ENCODE data around the gene TMEM18.

DNA sequence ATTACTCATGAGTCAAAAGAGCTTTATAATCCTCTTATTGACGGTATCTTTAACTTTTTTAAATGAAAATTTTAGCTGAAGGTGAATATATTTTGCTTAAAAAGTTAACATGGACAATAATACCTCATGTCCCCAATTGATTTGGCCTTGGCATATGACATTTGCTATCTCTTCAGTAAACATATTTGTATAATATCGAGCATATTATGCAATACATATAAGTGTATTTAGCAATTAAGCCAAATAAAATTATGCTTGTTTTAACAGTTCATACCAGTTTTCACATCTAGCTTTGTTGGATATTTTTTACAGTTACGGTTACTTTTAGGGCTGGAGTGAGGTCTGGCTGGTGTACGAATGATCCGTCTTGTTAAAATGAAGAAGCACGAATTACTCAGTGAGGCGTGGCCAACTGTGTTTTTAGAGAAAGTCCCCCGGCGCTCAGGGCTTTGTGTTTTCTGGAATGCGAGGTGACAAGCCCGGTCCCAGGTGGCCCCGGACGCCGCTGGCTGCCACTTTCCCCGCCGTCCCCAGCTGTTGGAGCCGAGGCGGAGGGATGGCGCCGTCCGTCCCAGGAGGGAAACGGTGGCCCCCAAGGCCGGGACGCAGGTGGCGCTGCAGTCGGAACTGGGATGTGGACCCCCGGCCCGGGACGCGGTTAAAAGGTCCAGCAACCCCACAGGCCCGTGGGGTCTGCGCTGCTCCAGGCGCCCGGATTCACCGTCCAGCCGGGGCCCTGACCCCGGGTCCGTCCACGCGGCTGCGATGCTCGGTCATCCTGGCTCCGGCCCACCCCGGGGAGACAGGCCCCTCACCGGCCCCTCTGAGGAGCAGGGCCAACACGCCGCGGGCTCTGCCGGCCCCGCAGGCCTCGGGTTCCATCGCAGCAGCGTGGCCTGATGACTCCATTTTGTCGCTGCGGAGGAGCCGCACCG is 41.3 kb downstream of the TMEM18 start:
- TF ChIP-seq, protein P1, sequence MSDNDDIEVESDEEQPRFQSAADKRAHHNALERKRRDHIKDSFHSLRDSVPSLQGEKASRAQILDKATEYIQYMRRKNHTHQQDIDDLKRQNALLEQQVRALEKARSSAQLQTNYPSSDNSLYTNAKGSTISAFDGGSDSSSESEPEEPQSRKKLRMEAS (IDR thresholded peaks at IDR 0.05; ENCODE audit: low read depth), result no peak
- TF ChIP-seq, protein P2, sequence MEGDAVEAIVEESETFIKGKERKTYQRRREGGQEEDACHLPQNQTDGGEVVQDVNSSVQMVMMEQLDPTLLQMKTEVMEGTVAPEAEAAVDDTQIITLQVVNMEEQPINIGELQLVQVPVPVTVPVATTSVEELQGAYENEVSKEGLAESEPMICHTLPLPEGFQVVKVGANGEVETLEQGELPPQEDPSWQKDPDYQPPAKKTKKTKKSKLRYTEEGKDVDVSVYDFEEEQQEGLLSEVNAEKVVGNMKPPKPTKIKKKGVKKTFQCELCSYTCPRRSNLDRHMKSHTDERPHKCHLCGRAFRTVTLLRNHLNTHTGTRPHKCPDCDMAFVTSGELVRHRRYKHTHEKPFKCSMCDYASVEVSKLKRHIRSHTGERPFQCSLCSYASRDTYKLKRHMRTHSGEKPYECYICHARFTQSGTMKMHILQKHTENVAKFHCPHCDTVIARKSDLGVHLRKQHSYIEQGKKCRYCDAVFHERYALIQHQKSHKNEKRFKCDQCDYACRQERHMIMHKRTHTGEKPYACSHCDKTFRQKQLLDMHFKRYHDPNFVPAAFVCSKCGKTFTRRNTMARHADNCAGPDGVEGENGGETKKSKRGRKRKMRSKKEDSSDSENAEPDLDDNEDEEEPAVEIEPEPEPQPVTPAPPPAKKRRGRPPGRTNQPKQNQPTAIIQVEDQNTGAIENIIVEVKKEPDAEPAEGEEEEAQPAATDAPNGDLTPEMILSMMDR (IDR thresholded peaks at IDR 0.05), result no peak
- TF ChIP-seq, protein P3, sequence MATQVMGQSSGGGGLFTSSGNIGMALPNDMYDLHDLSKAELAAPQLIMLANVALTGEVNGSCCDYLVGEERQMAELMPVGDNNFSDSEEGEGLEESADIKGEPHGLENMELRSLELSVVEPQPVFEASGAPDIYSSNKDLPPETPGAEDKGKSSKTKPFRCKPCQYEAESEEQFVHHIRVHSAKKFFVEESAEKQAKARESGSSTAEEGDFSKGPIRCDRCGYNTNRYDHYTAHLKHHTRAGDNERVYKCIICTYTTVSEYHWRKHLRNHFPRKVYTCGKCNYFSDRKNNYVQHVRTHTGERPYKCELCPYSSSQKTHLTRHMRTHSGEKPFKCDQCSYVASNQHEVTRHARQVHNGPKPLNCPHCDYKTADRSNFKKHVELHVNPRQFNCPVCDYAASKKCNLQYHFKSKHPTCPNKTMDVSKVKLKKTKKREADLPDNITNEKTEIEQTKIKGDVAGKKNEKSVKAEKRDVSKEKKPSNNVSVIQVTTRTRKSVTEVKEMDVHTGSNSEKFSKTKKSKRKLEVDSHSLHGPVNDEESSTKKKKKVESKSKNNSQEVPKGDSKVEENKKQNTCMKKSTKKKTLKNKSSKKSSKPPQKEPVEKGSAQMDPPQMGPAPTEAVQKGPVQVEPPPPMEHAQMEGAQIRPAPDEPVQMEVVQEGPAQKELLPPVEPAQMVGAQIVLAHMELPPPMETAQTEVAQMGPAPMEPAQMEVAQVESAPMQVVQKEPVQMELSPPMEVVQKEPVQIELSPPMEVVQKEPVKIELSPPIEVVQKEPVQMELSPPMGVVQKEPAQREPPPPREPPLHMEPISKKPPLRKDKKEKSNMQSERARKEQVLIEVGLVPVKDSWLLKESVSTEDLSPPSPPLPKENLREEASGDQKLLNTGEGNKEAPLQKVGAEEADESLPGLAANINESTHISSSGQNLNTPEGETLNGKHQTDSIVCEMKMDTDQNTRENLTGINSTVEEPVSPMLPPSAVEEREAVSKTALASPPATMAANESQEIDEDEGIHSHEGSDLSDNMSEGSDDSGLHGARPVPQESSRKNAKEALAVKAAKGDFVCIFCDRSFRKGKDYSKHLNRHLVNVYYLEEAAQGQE (IDR thresholded peaks at IDR 0.05; ENCODE audit: low read depth, low read length), result no peak
- TF ChIP-seq TCF12 (IDR thresholded peaks at IDR 0.05) (no peak), EZH2phosphoT487 (IDR thresholded peaks at IDR 0.05; ENCODE audit: borderline replicate concordance, low read depth) (no peak)

Data from SK-N-SH (cell line).